GM23248 (cell line): ENCODE data around the gene LRRC3. TPM values are rescaled to one million over a fixed set of nuclear protein-coding genes. Genes with fewer than 3 reads are reported as not detected.

Source experiments
- DNase-seq: peaks from one replicate; pipeline ENCODE4 v3.0.0-alpha.2; 2015
- H2AFZ ChIP-seq: fragments of 200-600 bp; sonication (generic); 2 replicates; pipeline ENCODE4 v1.6.1; 2016; ENCODE audit warnings: antibody characterized with exemption
- H3F3A ChIP-seq: fragments of 200-600 bp; sonication (generic); 2 replicates; pipeline ENCODE4 v1.6.1; 2016; ENCODE audit warnings: mild to moderate bottlenecking, antibody characterized with exemption, mixed run types; ENCODE audit not compliant: insufficient read depth
- H3K27ac ChIP-seq: fragments of 200-600 bp; sonication (generic); 2 replicates; pipeline ENCODE4 v1.5.1; 2016; ENCODE audit warnings: mild to moderate bottlenecking
- H3K27me3 ChIP-seq: fragments of 200-600 bp; sonication (generic); replicated peaks from 2 replicates; pipeline ENCODE4 v1.6.1; 2016; ENCODE audit warnings: mild to moderate bottlenecking; ENCODE audit not compliant: insufficient read depth
- H3K36me3 ChIP-seq: fragments of 200-600 bp; sonication (generic); 2 replicates; pipeline ENCODE4 v1.6.1; 2016; ENCODE audit warnings: low read depth, mild to moderate bottlenecking
- H3K4me1 ChIP-seq: fragments of 200-600 bp; sonication (generic); 2 replicates; pipeline ENCODE4 v1.6.1; 2016; ENCODE audit warnings: mild to moderate bottlenecking; ENCODE audit not compliant: insufficient read depth
- H3K4me2 ChIP-seq: fragments of 200-600 bp; sonication (generic); one replicate; pipeline ENCODE4 v1.6.1; 2016; ENCODE audit warnings: mild to moderate bottlenecking; ENCODE audit not compliant: unreplicated experiment
- H3K4me3 ChIP-seq: fragments of 200-600 bp; sonication (generic); 2 replicates; pipeline ENCODE4 v1.5.1; 2016; ENCODE audit warnings: mild to moderate bottlenecking
- H3K79me2 ChIP-seq: fragments of 200-600 bp; sonication (generic); 2 replicates; pipeline ENCODE4 v1.6.1; 2016; ENCODE audit warnings: mild to moderate bottlenecking; ENCODE audit not compliant: insufficient read depth
- H3K9ac ChIP-seq: fragments of 200-600 bp; sonication (generic); 2 replicates; pipeline ENCODE4 v1.6.1; 2016; ENCODE audit warnings: mild to moderate bottlenecking
- H3K9me2 ChIP-seq: fragments of 200-600 bp; sonication (generic); 2 replicates; pipeline ENCODE4 v1.6.1; 2016; ENCODE audit warnings: mixed run types, mild to moderate bottlenecking, moderate library complexity; ENCODE audit not compliant: insufficient read depth
- H3K9me3 ChIP-seq: fragments of 200-600 bp; sonication (generic); one replicate; pipeline ENCODE4 v1.6.1; 2017; ENCODE audit warnings: low read depth
- H4K20me1 ChIP-seq: fragments of 200-600 bp; sonication (generic); 2 replicates; pipeline ENCODE4 v1.6.0; 2016; ENCODE audit not compliant: insufficient read depth
- EZH2 ChIP-seq: fragments of 200-600 bp; sonication (generic); IDR thresholded peaks from 2 replicates; pipeline ENCODE4 v1.6.1; 2018; ENCODE audit warnings: antibody characterized with exemption, mild to moderate bottlenecking; ENCODE audit not compliant: insufficient read depth, poor library complexity, severe bottlenecking
- EZH2phosphoT487 ChIP-seq: fragments of 200-600 bp; sonication (generic); IDR thresholded peaks from 2 replicates; pipeline ENCODE4 v1.6.1; 2018; ENCODE audit warnings: antibody characterized with exemption, moderate library complexity, mild to moderate bottlenecking, low read depth; ENCODE audit not compliant: insufficient read depth
- WGBS, 2 experiments: methylation state at CpG; one replicate each; pipeline ENCODE4 v1.1.6; 2015 to 2017; ENCODE audit warnings: low lambda C conversion rate in 2 of 2, low coverage in 1 of 2; ENCODE audit errors: missing lambda C conversion rate in 2 of 2; 5-methylcytosine and 5-hydroxymethylcytosine counted together
- in situ Hi-C: fragments of 300-500 bp; cut with MboI; formaldehyde crosslinking; loops from 2 replicates; pipeline ENCODE4 v1.15.0; 2020
- polyA plus RNA-seq: library from polyadenylated mRNA; unstranded; fragments of >200 nt; fragmentation: Nextera tagmentation; extraction: Ambion mirVana; gene quantifications from 2 replicates; pipeline ENCODE4 v1.2.1, GENCODE V29; 2016
- total RNA-seq: library from RNA; depleted of rRNA; stranded (reverse); fragments of >200 nt; shearing (Covaris generic); gene quantifications from 2 replicates; pipeline ENCODE4 v1.2.3, GENCODE V29; 2014

The LRRC3 gene
- total and polyA plus RNA-seq, 2 experiments from 2014 or later, result 0.29 to 0.32 TPM

DNA sequence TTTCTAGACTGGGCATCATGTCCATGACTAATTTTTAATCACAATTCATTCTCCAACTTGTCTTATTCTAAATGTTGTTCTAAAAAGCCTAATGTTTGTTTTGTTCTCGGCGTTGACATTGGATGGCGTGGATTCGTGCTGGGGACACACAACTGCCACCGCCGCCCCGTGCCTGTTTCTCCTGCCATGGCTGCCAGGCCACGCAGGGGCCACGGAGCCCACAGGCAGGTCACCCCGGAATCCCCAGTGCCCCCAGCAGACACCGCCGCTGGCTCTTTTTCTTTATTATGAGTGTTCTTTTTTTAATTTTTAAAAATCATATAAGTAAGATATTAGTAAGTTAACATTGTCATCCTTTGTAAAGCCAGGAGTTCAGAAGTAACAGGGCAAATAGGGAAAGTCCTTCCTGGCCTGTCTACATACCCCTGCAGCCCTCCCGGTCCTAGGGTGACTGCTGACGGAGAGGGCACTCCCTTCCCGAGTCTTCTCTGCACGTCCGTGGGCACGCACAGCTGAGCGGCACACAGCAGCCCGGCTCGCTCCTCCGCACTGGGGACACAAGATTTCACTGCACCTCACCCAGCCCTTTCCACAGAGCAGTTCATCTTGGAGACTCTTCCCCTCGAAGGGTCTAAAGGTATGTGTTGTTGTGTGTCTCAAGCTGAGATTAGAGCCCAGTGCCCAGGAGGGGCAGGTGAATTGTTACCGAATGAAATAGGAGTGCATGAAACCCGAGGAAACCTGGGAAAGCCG, 52.5 kb downstream of the LRRC3 start:
- Histone ChIP-seq H3K9me3 (no peaks in the 10 kb centered on the region), H3K4me2 (no peak overlapping the region), H3K27me3 (0 out of 2 replicates have a peak, but pooled peaks cover 10% of the 10 kb centered on the region), H2AFZ (no peak overlapping the region), H4K20me1 (no peaks in the 10 kb centered on the region), H3K4me1 (no peaks in the 10 kb centered on the region), H3K36me3 (no peaks in the 10 kb centered on the region), H3F3A (no peaks in the 10 kb centered on the region), H3K79me2 (no peaks in the 10 kb centered on the region), H3K9me2 (no peaks in the 10 kb centered on the region), H3K27ac (no peak overlapping the region), H3K4me3 (no peak overlapping the region), H3K9ac (no peak overlapping the region)
- no peak for DNase-seq
- 78% methylated on average over 26 of the region's 26 CpGs for WGBS, 2 experiments
- in situ Hi-C loops, result loop anchor here (25.0 kb wide), 1 partner anchor 429 kb away; the partner anchor contains the start of gene SLX9
- TF ChIP-seq EZH2 (no peak), EZH2phosphoT487 (no peak)

DNA sequence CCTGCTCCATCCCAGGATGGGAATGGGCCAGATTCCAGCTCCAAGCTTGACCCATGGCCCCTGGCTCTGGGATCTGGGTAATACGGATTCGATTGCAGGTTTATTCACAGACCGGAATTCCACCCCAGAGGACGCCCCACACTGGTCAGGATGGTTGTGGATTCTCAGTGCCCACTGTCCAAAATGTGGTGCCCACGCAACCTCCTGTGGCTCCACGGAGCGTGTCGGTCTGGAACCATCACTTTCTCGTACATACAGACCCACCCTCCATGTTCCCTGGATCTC, 53.1 kb downstream of the LRRC3 start:
- TF ChIP-seq EZH2phosphoT487, result no peak
- no peak for TF ChIP-seq EZH2
- no peak overlapping the region for H3K4me2 ChIP-seq
- H3K36me3 ChIP-seq, result no peaks in the 10 kb centered on the region
- H3K27ac ChIP-seq, result no peak overlapping the region
- H3F3A ChIP-seq, result no peaks in the 10 kb centered on the region
- no peaks in the 10 kb centered on the region for H3K9me3 ChIP-seq
- no peak overlapping the region for H2AFZ ChIP-seq
- in situ Hi-C loops, result loop anchor here (25.0 kb wide), 1 partner anchor 429 kb away; the partner anchor contains the start of gene SLX9
- 0 out of 2 replicates have a peak, but pooled peaks cover 10% of the 10 kb centered on the region for H3K27me3 ChIP-seq
- DNase-seq, result no peak
- no peaks in the 10 kb centered on the region for H3K79me2 ChIP-seq
- H3K4me3 ChIP-seq, result no peak overlapping the region
- no peaks in the 10 kb centered on the region for H3K4me1 ChIP-seq
- H3K9me2 ChIP-seq, result no peaks in the 10 kb centered on the region
- no peak overlapping the region for H3K9ac ChIP-seq
- no peaks in the 10 kb centered on the region for H4K20me1 ChIP-seq
- WGBS, 2 experiments, result 70 to 76% methylated on average over 9 of the region's 9 CpGs

- H3K36me3 ChIP-seq, result no peaks in the 10 kb centered on the region
- TF ChIP-seq EZH2phosphoT487, result no peak
- no peak for TF ChIP-seq EZH2
- 0 out of 2 replicates have a peak, but pooled peaks cover 10% of the 10 kb centered on the region for H3K27me3 ChIP-seq
- H3K9me2 ChIP-seq, result no peaks in the 10 kb centered on the region
- no peak for DNase-seq
- no peak overlapping the region for H3K4me2 ChIP-seq
- H3K4me3 ChIP-seq, result no peak overlapping the region
- no peaks in the 10 kb centered on the region for H3K4me1 ChIP-seq
- no peak overlapping the region for H2AFZ ChIP-seq
- WGBS, 2 experiments, result 67 to 72% methylated on average over 30 of the region's 30 CpGs
- H3K9ac ChIP-seq, result no peak overlapping the region
- H3K79me2 ChIP-seq, result no peaks in the 10 kb centered on the region
- in situ Hi-C loops, result loop anchor here (25.0 kb wide), 1 partner anchor 428 kb away; the partner anchor contains the start of gene SLX9
- H4K20me1 ChIP-seq, result no peaks in the 10 kb centered on the region
- no peaks in the 10 kb centered on the region for H3K9me3 ChIP-seq
- no peak overlapping the region for H3K27ac ChIP-seq
- H3F3A ChIP-seq, result no peaks in the 10 kb centered on the region
Observed at GRCh38 chr21:44508711-44509445, 53.6 kb downstream of the LRRC3 start.

- Histone ChIP-seq H3F3A (no peaks in the 10 kb centered on the region), H3K4me1 (no peaks in the 10 kb centered on the region), H3K9ac (no peak overlapping the region), H2AFZ (no peak overlapping the region), H3K79me2 (no peaks in the 10 kb centered on the region), H3K4me3 (no peak overlapping the region), H4K20me1 (no peaks in the 10 kb centered on the region), H3K36me3 (no peaks in the 10 kb centered on the region), H3K9me3 (no peaks in the 10 kb centered on the region), H3K27me3 (0 out of 2 replicates have a peak, but pooled peaks cover 10% of the 10 kb centered on the region), H3K4me2 (no peak overlapping the region), H3K9me2 (no peaks in the 10 kb centered on the region), H3K27ac (no peak overlapping the region)
- in situ Hi-C loops, result loop anchor here (25.0 kb wide), 1 partner anchor 428 kb away; the partner anchor contains the start of gene SLX9
- peak; percentile 55 for DNase-seq
- WGBS, 2 experiments, result 59 to 63% methylated on average over 9 to 12 of the region's 12 CpGs
- TF ChIP-seq EZH2 (no peak), EZH2phosphoT487 (no peak)
Observed at GRCh38 chr21:44509539-44509938, 54.2 kb downstream of the LRRC3 start.
